G401.6 (cell line): ENCODE measurements around the gene THUMPD3.

Source experiments
- FAIRE-seq: peaks from 2 replicates; lab custom pipeline; 2012; peaks lifted over from hg19 to GRCh38; lab: Jason Lieb, UNC

THUMPD3 gene

DNA sequence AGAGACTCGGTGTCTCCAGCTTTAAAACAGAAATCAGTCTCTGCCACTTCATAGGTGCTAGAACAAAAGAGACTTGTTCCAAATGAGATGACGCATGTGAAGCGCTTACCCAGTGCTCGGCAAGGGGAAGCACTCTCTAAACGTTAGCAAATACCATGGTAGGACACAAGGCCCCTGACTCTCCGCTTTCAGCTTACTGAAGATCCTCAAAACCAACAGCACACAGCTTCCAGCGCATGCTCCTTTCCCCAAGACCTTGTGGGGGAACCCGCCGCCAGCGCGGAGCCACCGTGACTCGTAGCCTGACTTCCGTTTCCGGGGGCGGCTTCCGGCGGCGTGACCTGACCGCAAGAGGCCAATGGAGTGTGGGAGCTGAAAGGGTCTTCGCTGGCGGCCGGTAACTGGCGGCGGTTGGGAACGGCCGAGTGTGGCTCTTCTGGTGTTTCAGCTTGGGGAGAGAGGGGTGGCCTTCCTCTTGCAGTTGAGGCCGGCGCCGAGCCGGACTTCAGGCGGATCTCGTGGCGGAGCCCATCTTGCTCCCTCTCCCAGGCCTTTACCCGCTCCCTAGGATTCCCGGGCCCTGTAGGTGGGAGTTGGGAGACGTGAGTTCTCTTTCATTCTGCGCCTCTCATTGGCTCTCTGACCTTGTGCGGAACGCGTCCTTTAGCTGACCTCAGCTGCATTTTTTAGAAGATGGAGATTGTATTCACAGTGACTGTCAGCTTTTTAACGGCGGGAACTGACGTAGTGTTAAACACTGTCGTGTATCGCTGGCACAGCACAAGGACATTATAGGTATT lies at the start of gene THUMPD3:
TSS of gene THUMPD3 (plus strand) at position 324 of the 800 bp plus-strand sequence. CDS start 2,015 bp downstream, outside the sequence.
- peak; percentile 76 for FAIRE-seq

GRCh38 chr3:9314796-9315195 lies 48.1 kb upstream of the THUMPD3 start:
- no peak for FAIRE-seq

- no peak for FAIRE-seq
Measured at GRCh38 chr3:9316881-9317361, 45.9 kb upstream of the THUMPD3 start.

GRCh38 chr3:9322780-9323179 lies 40.1 kb upstream of the THUMPD3 start:
- no peak for FAIRE-seq

DNA sequence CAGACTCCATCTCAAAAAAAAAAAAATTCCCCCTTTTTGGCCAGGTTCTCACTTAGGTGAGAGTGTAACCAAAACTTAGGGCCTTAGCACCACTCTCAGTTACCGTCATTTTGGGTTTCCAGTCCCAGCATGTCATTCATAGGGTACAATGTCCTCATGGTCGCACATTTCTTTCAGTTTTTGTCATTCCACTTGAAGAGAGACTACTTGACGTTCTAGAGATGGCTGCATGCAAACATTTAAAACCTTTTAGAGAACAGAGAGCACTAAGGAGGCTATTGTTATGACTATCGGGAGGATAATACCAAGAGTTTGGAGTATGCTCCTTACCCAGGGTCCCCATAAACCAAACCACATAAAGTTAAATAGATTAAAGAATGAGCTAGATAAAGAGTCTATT lies 37.9 kb upstream of the THUMPD3 start:
- FAIRE-seq: no peak

GRCh38 chr3:9327578-9327977 lies 35.3 kb upstream of the THUMPD3 start:
- no peak for FAIRE-seq

- FAIRE-seq: no peak
Measured at GRCh38 chr3:9330166-9330703, 32.6 kb upstream of the THUMPD3 start.

DNA sequence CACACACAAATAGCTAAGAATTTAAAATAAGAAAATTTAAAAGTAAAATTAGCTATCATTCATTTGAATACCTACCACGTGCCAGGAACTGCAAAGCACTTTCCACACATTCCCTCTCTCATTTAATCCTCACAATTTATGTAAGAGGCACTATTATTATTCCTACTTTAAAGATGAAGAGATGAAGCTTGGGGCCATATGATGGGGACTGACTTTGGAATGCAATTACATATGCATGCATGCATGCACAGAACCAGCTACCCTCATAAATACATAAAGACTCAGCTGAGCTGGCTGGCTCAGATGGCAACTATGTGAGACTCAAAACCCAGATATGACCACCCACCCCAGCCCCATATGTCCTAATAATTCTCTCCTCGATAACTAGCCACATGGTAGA lies 31.7 kb upstream of the THUMPD3 start:
- no peak for FAIRE-seq

DNA sequence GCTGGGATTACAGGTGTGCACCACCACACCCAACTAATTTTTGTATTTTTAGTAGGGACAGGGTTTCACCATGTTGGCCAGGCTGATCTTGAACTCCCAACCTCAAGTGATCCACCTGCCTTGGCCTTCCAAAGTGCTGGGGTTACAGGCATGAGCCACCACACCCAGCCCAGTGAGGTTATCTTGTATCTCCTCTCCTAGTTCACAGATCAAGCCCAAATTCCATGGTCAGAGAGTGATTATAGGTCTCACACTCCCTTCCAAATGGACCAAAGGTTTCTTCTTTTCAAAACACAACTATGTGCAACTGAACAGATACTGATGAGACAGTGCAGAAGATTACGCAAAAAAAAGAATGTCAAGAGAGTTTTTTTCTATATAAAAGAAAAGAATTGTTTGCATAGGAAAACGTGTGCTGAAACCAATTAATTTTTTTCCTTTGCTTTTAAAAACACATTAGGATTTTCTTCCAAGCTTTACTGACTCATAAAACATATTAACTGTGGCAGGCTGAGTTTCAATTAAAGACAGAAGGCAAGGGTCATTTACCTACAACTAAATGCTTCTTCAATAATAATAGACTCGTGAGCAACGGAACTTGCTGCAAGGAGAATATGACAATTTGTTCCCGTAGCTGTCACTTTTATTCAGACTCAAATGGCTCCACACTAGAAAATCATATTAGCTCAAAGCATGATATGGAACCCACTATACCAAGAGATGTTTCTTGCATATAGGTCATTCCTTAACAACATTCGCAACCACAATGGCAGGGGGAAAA lies 30.4 kb upstream of the THUMPD3 start:
- no peak for FAIRE-seq

DNA sequence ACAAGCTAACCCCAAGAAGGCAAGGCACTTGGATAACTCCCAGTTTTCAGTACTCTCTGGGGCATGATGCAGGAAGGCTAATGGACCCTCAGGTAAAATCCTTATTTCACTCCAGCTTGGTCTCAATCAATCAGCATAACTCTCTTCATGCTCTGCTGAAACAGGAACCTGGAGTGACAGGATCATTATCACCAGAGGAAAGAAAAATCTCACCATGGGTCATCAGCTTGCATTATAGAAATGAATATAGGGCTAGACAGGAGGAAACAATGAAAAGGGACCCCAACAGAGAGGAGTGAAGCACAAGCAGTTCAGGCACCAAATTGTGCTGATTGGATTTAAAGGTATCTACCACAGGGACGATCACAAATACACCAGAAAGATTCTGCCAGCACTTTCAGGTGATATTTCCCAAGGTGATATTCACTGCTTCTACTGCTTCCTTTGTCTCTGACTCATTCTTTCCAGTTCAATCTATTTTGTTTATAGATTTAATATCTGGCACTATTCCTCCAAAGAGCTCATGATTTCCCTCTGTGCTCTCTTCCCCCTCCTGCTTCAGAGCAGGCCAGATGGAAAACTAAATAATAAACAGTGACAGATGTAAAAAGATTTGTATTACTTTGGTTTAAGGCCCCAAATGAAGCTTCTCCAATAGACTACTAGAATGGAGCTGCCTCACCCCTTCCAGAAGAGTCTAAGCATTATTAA lies 22.9 kb upstream of the THUMPD3 start:
- FAIRE-seq: no peak

GRCh38 chr3:9340472-9340902 lies 22.4 kb upstream of the THUMPD3 start:
- no peak for FAIRE-seq

DNA sequence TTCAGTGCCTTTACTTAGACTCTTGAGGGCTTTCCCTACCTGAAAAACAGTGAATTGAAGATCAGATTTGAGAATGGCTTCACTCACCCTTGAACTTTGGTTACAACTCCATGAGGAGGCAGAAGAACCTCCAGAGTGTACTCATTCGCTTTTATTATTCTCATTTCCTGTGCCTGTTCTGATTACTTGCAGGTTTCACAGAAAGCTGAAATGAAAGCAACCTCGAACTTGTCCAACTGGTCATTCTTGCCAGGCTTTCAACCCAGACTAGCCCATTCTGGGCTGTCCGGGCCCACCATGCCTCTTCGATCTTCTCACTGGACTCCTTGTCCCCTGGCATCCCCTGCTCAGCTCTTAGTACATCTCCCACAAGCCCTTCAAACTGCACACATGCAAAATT lies 20.2 kb upstream of the THUMPD3 start:
- FAIRE-seq: no peak

DNA sequence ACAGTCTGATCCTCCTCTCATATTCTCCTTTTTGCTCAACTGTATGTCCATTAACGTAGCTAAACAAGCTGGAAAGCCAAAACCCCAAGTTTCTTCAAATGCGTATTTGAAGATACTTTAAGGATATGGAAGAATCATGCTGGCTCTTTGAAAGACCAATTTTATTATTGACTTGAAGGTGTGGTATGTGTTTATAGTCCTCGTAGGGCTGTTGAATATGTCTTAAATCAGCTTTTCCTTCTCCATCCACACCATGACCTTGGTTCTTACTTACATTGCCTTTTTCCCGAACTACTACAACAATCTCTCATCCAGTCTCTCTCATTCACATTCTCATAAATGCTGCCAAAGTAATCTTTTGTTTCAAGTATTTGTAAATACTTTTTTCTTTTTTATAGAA lies 19.7 kb upstream of the THUMPD3 start:
- no peak for FAIRE-seq

GRCh38 chr3:9345041-9345440 lies 17.8 kb upstream of the THUMPD3 start:
- no peak for FAIRE-seq

GRCh38 chr3:9346141-9346540 lies 16.7 kb upstream of the THUMPD3 start:
- no peak for FAIRE-seq

GRCh38 chr3:9347081-9347480 lies 15.8 kb upstream of the THUMPD3 start:
- no peak for FAIRE-seq

DNA sequence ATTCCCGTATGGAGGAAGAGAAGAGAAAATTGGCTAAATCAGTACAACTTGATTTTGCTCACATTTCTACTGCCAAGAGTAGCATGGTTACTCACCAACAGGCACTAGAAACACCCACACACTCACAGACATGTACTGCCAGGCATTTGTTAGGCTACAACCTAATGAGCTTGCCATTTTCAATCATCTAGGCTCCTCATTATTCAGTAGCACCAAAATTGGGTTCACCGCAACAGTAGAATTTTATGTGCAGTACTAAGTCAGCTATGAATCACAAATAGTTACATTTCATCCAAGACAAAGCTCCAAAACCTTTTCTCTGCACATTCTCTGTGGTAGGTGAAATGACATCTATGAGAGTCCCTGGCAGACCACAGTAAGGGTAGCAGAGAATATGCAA lies 15.0 kb upstream of the THUMPD3 start:
- no peak for FAIRE-seq

GRCh38 chr3:9349321-9350117 lies 13.3 kb upstream of the THUMPD3 start:
- no peak for FAIRE-seq

DNA sequence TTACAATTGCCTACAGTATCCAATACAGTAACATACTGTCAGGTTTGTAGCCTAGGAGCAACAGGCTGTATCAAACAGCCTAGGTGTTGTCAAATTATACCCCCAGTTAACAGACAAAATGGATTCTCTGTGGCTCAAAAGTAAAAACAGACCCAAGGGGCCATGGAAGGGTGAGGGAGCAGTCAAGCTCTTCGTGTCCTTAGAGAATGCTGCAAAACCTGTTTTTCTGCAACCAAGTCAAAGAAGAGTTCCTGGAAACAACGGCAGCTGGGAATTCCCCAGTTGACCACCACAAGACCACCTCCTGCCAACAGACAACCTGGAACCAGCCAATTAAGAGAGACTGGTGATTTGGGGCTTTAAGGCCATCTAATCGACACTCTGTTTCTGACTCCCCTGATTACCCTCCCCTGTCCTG lies 11.1 kb upstream of the THUMPD3 start:
- no peak for FAIRE-seq

GRCh38 chr3:9352917-9353752 lies 9.7 kb upstream of the THUMPD3 start:
- peak; percentile 36 for FAIRE-seq
